A172 (cell line): ENCODE measurements around the gene PRRT4. TPM values are rescaled to one million over a fixed set of nuclear protein-coding genes. Genes with fewer than 3 reads are reported as not detected.

Experiments used
- DNase-seq: peaks from one replicate; pipeline ENCODE4 v3.0.0-alpha.2; 2015; ENCODE audit warnings: low spot score
- total RNA-seq: library from RNA; depleted of rRNA; stranded (reverse); fragments of >200 nt; shearing (Covaris generic); gene quantifications from 2 replicates; pipeline ENCODE4 v1.2.3, GENCODE V29; 2014; rRNA removed

The PRRT4 gene
- total RNA-seq: 0.10 and 1.6 TPM in 2 replicates

- DNase-seq: no peak
Observed at GRCh38 chr7:128361411-128362379, at the start of gene PRRT4. TSS of gene PRRT4 (minus strand) at chr7:128361690.

- DNase-seq: no peak
Observed at GRCh38 chr7:128410451-128410753, 48.9 kb upstream of the PRRT4 start.

- peak; percentile 57 for DNase-seq
Observed at GRCh38 chr7:128409596-128410450, 48.3 kb upstream of the PRRT4 start, which contains the start of gene IMPDH1. TSS of gene IMPDH1 (minus strand) at chr7:128409982. CDS start at chr7:128409901, 81 bp downstream.

- DNase-seq: no peak
Observed at GRCh38 chr7:128408709-128409595, 47.5 kb upstream of the PRRT4 start.

GRCh38 chr7:128407751-128408708 is 46.5 kb upstream of the PRRT4 start:
- no peak for DNase-seq

GRCh38 chr7:128407233-128407589 is 45.7 kb upstream of the PRRT4 start:
- no peak for DNase-seq

- no peak for DNase-seq
Observed at GRCh38 chr7:128406314-128407232, 45.1 kb upstream of the PRRT4 start.

- no peak for DNase-seq
Observed at GRCh38 chr7:128405471-128406313, 44.2 kb upstream of the PRRT4 start.

GRCh38 chr7:128404886-128405470 is 43.5 kb upstream of the PRRT4 start:
- no peak for DNase-seq

GRCh38 chr7:128404143-128404681 is 42.7 kb upstream of the PRRT4 start:
- no peak for DNase-seq

- no peak for DNase-seq
Observed at GRCh38 chr7:128403676-128404075, 42.2 kb upstream of the PRRT4 start.

- no peak for DNase-seq
Observed at GRCh38 chr7:128402356-128402755, 40.9 kb upstream of the PRRT4 start.

- no peak for DNase-seq
Observed at GRCh38 chr7:128400566-128400965, 39.1 kb upstream of the PRRT4 start.

GRCh38 chr7:128399991-128400390 is 38.5 kb upstream of the PRRT4 start:
- DNase-seq: no peak

GRCh38 chr7:128398841-128399135 is 37.3 kb upstream of the PRRT4 start:
- DNase-seq: no peak

- peak; percentile 38 for DNase-seq
Observed at GRCh38 chr7:128398016-128398840, 36.7 kb upstream of the PRRT4 start.

- DNase-seq: no peak
Observed at GRCh38 chr7:128396357-128396756, 34.9 kb upstream of the PRRT4 start.
